Karpas-422 (cell line): ENCODE data around the gene PSTPIP1. TPM values are rescaled to one million over a fixed set of nuclear protein-coding genes. Genes with fewer than 3 reads are reported as not detected.

Experiments
- DNase-seq: peaks from one replicate; pipeline ENCODE4 v3.0.0-alpha.2; 2015
- H2AFZ ChIP-seq: fragments of 200-600 bp; sonication (generic); 2 replicates; pipeline ENCODE4 v1.6.1; 2014; ENCODE audit warnings: antibody characterized with exemption, low read length, mixed read lengths
- H3K27ac ChIP-seq: fragments of 200-600 bp; sonication (generic); 2 replicates; pipeline ENCODE4 v1.5.1; 2014; ENCODE audit warnings: mild to moderate bottlenecking, low read length, moderate library complexity
- H3K27me3 ChIP-seq: fragments of 200-600 bp; sonication (generic); 2 replicates; pipeline ENCODE4 v1.6.1; 2014; ENCODE audit warnings: low read length, mixed read lengths
- H3K36me3 ChIP-seq: fragments of 200-600 bp; sonication (generic); 2 replicates; pipeline ENCODE4 v1.6.1; 2014; ENCODE audit warnings: low read length, mixed read lengths; ENCODE audit not compliant: insufficient read depth
- H3K4me1 ChIP-seq: fragments of 200-600 bp; sonication (generic); 2 replicates; pipeline ENCODE4 v1.6.1; 2014; ENCODE audit warnings: mild to moderate bottlenecking, low read length, mixed read lengths
- H3K4me2 ChIP-seq: fragments of 200-600 bp; sonication (generic); 2 replicates; pipeline ENCODE4 v1.6.1; 2014; ENCODE audit warnings: low read length, low read depth, mild to moderate bottlenecking; ENCODE audit not compliant: poor library complexity, severe bottlenecking
- H3K4me3 ChIP-seq: fragments of 200-600 bp; sonication (generic); 2 replicates; pipeline ENCODE4 v1.5.1; 2014; ENCODE audit warnings: mild to moderate bottlenecking, antibody characterized with exemption, low read length, mixed read lengths
- H3K79me2 ChIP-seq: fragments of 200-600 bp; sonication (generic); 2 replicates; pipeline ENCODE4 v1.6.1; 2014; ENCODE audit warnings: mild to moderate bottlenecking, low read length, mixed read lengths
- H3K9ac ChIP-seq: fragments of 200-600 bp; sonication (generic); 2 replicates; pipeline ENCODE4 v1.6.0; 2014; ENCODE audit warnings: low read length
- H3K9me2 ChIP-seq: fragments of 200-600 bp; sonication (generic), shearing (Covaris generic); replicated peaks from 2 replicates; pipeline ENCODE4 v1.6.0; 2014; ENCODE audit warnings: mild to moderate bottlenecking, low read length, moderate library complexity; ENCODE audit not compliant: insufficient read depth
- H3K9me3 ChIP-seq: fragments of 300-700, 200-600 bp; sonication (generic); 2 replicates; pipeline ENCODE4 v1.6.1; 2014; ENCODE audit warnings: low read length, mixed read lengths
- H4K20me1 ChIP-seq: fragments of 200-600 bp; sonication (generic); 2 replicates; pipeline ENCODE4 v1.6.1; 2014; ENCODE audit warnings: mild to moderate bottlenecking, antibody characterized with exemption, low read length, low read depth; ENCODE audit not compliant: insufficient read depth
- total RNA-seq: library from RNA; depleted of rRNA; stranded (reverse); fragments of >200 nt; shearing (Covaris generic); gene quantifications from 2 replicates; pipeline ENCODE4 v1.2.3, GENCODE V29; 2014; ENCODE audit warnings: low replicate concordance

The PSTPIP1 gene
- total RNA-seq, 1 experiment from 2014 or later, result 13.1 TPM

GRCh38 chr15:77037388-77038209, 42.7 kb downstream of the PSTPIP1 start:
- no peak overlapping the region for H2AFZ ChIP-seq
- no peaks in the 10 kb centered on the region for H3K9me2 ChIP-seq
- no peaks in the 10 kb centered on the region for H4K20me1 ChIP-seq
- H3K4me3 ChIP-seq, result no peak overlapping the region
- peaks cover 11% of the 10 kb centered on the region for H3K4me1 ChIP-seq
- H3K27me3 ChIP-seq, result no peaks in the 10 kb centered on the region
- H3K4me2 ChIP-seq, result no peak overlapping the region
- H3K9ac ChIP-seq, result no peak overlapping the region
- no peaks in the 10 kb centered on the region for H3K79me2 ChIP-seq
- peaks cover 24% of the 10 kb centered on the region for H3K36me3 ChIP-seq
- DNase-seq, result no peak
- H3K9me3 ChIP-seq, result peaks cover 4% of the 10 kb centered on the region; the same call in 1 of the 2 replicates
- H3K27ac ChIP-seq, result no peak overlapping the region

- H3K4me3 ChIP-seq, result no peak overlapping the region
- no peak for DNase-seq
- no peaks in the 10 kb centered on the region for H4K20me1 ChIP-seq
- H3K4me1 ChIP-seq, result peaks cover 11% of the 10 kb centered on the region
- H2AFZ ChIP-seq, result no peak overlapping the region
- H3K9ac ChIP-seq, result no peak overlapping the region
- peaks cover 4% of the 10 kb centered on the region; the same call in 1 of the 2 replicates for H3K9me3 ChIP-seq
- peaks cover 27% of the 10 kb centered on the region for H3K36me3 ChIP-seq
- no peak overlapping the region for H3K27ac ChIP-seq
- H3K79me2 ChIP-seq, result no peaks in the 10 kb centered on the region
- no peak overlapping the region for H3K4me2 ChIP-seq
- H3K9me2 ChIP-seq, result no peaks in the 10 kb centered on the region
- H3K27me3 ChIP-seq, result no peaks in the 10 kb centered on the region
Measured at GRCh38 chr15:77038312-77039216, 43.6 kb downstream of the PSTPIP1 start.

GRCh38 chr15:77039217-77039533, 44.2 kb downstream of the PSTPIP1 start:
- Histone ChIP-seq H3K9me3 (peaks cover 4% of the 10 kb centered on the region; the same call in 1 of the 2 replicates), H3K79me2 (no peaks in the 10 kb centered on the region), H3K9me2 (no peaks in the 10 kb centered on the region), H2AFZ (no peak overlapping the region), H3K27ac (no peak overlapping the region), H4K20me1 (no peaks in the 10 kb centered on the region), H3K4me3 (no peak overlapping the region), H3K4me1 (peaks cover 12% of the 10 kb centered on the region), H3K27me3 (no peaks in the 10 kb centered on the region), H3K9ac (no peak overlapping the region), H3K4me2 (no peak overlapping the region), H3K36me3 (peaks cover 32% of the 10 kb centered on the region)
- no peak for DNase-seq

GRCh38 chr15:77039848-77040247, 44.9 kb downstream of the PSTPIP1 start:
- DNase-seq, result no peak
- H3K4me3 ChIP-seq, result no peak overlapping the region
- H2AFZ ChIP-seq, result no peak overlapping the region
- peaks cover 16% of the 10 kb centered on the region for H3K4me1 ChIP-seq
- peaks cover 4% of the 10 kb centered on the region; the same call in 1 of the 2 replicates for H3K9me3 ChIP-seq
- no peak overlapping the region for H3K27ac ChIP-seq
- no peaks in the 10 kb centered on the region for H4K20me1 ChIP-seq
- no peak overlapping the region for H3K4me2 ChIP-seq
- no peaks in the 10 kb centered on the region for H3K27me3 ChIP-seq
- peaks cover 37% of the 10 kb centered on the region for H3K36me3 ChIP-seq
- H3K79me2 ChIP-seq, result no peaks in the 10 kb centered on the region
- H3K9ac ChIP-seq, result no peak overlapping the region
- no peaks in the 10 kb centered on the region for H3K9me2 ChIP-seq

GRCh38 chr15:77040673-77041072, 45.7 kb downstream of the PSTPIP1 start:
- Histone ChIP-seq H2AFZ (no peak overlapping the region), H3K9me2 (no peaks in the 10 kb centered on the region), H3K4me1 (peaks cover 23% of the 10 kb centered on the region), H3K9ac (no peak overlapping the region), H3K27me3 (no peaks in the 10 kb centered on the region), H3K36me3 (peaks cover 44% of the 10 kb centered on the region), H3K79me2 (peaks cover 1% of the 10 kb centered on the region; the same call in 1 of the 2 replicates), H3K4me3 (no peak overlapping the region), H3K9me3 (peaks cover 4% of the 10 kb centered on the region; the same call in 1 of the 2 replicates), H3K4me2 (no peak overlapping the region), H4K20me1 (no peaks in the 10 kb centered on the region), H3K27ac (peak overlapping the region; percentile 51)
- no peak for DNase-seq

- Histone ChIP-seq H3K9me3 (peaks cover 4% of the 10 kb centered on the region; the same call in 1 of the 2 replicates), H3K4me2 (no peak overlapping the region), H3K27ac (peak overlapping the region; percentile 23; the same call in 1 of the 2 replicates), H3K4me3 (no peak overlapping the region), H2AFZ (no peak overlapping the region), H3K9me2 (no peaks in the 10 kb centered on the region), H4K20me1 (no peaks in the 10 kb centered on the region), H3K27me3 (no peaks in the 10 kb centered on the region), H3K79me2 (peaks cover 6% of the 10 kb centered on the region; the same call in 1 of the 2 replicates), H3K4me1 (peaks cover 24% of the 10 kb centered on the region), H3K9ac (no peak overlapping the region), H3K36me3 (peaks cover 43% of the 10 kb centered on the region)
- DNase-seq, result no peak
Measured at GRCh38 chr15:77042245-77042919, 47.5 kb downstream of the PSTPIP1 start.

- Histone ChIP-seq H3K4me1 (peaks cover 24% of the 10 kb centered on the region), H3K4me3 (no peak overlapping the region), H3K79me2 (peaks cover 10% of the 10 kb centered on the region), H3K36me3 (peaks cover 50% of the 10 kb centered on the region), H3K27ac (no peak overlapping the region), H3K9me2 (no peaks in the 10 kb centered on the region), H4K20me1 (no peaks in the 10 kb centered on the region), H2AFZ (no peak overlapping the region), H3K4me2 (no peak overlapping the region), H3K27me3 (no peaks in the 10 kb centered on the region), H3K9ac (no peak overlapping the region), H3K9me3 (no peaks in the 10 kb centered on the region)
- no peak for DNase-seq
Measured at GRCh38 chr15:77042955-77043920, 48.3 kb downstream of the PSTPIP1 start.
